Right cardiac atrium (tissue), 5 donors: ENCODE data around the gene CD300LB. TPM values are rescaled to one million over a fixed set of nuclear protein-coding genes. Genes with fewer than 3 reads are reported as not detected.
"Not testable (repeated sequence)": the region's sequence is repeated elsewhere in the genome, so short reads cannot be mapped to it uniquely, and the experiment has no call there.

Experiments used
- ATAC-seq, 2 donors: fragments of 200-7000 bp; cut with Tn5 transposase; one replicate each; pipeline versions ENCODE4 v1.8.0 to v1.9.1; 2020; ENCODE audit warnings: moderate library complexity in 2 of 2, mild to moderate bottlenecking in 1 of 2
- DNase-seq, 3 donors: peaks; one replicate each; pipeline ENCODE4 v3.0.0-alpha.2; 2020
- H3K27ac ChIP-seq: one replicate; pipeline ENCODE4 v1.5.1; 2013; ENCODE audit warnings: mild to moderate bottlenecking, low read length, control low read depth, moderate library complexity
- H3K27me3 ChIP-seq: one replicate; pipeline ENCODE4 v1.6.1; 2013; ENCODE audit not compliant: control insufficient read depth, insufficient read depth
- H3K4me1 ChIP-seq: one replicate; pipeline ENCODE4 v1.6.1; 2013; ENCODE audit warnings: low read length; ENCODE audit not compliant: control insufficient read depth, insufficient read depth
- H3K4me3 ChIP-seq: one replicate; pipeline ENCODE4 v1.5.1; 2013; ENCODE audit warnings: low read length, control low read depth
- H3K9me3 ChIP-seq: one replicate; pipeline ENCODE4 v1.6.1; 2013; ENCODE audit warnings: low read length; ENCODE audit not compliant: control insufficient read depth
- WGBS: extraction: QIAGEN DNeasy Blood & Tissue Kit; methylation state at CpG from one replicate; pipeline ENCODE4 v1.1.7; 2013; 5-methylcytosine and 5-hydroxymethylcytosine counted together
- intact Hi-C, 4 donors: fragments of 100-400 bp; cut with DNase I; formaldehyde crosslinking; loops; one replicate each; pipeline versions ENCODE4 v1.11.0 to v1.14.0; 2022 to 2023
- polyA plus RNA-seq: library from polyadenylated mRNA; stranded (reverse); fragments of 200-250 nt; gene quantifications from one replicate; pipeline ENCODE4 v1.2.3, GENCODE V29; 2013
- total RNA-seq, 4 donors: library from RNA; stranded (reverse); fragmentation: NEBNext Ultra II Directional; extraction: Animal tissue kit (Norgen Biotek cat#: 25700); gene quantifications; one replicate each; pipeline ENCODE4 v1.2.1, GENCODE V29; 2021
- donor health status: healthy with polysubstance abuse.
- donor health status: DM: no; HTN: yes; CAD: no.
- donor health status: DM: no; HTN: no; CAD: no.
- donor health status: DM: no; HTN: yes; CAD: no; lungs with severe emphysema.
- donor health status: DM: yes; HTN: yes; CAD: no.

Gene CD300LB
- total and polyA plus RNA-seq, 5 donors, result 0.09 TPM; not detected in 3

- WGBS, result 80% methylated on average over 11 of the region's 11 CpGs
- Histone ChIP-seq H3K27me3 (no peaks in the 10 kb centered on the region), H3K4me3 (no peak overlapping the region), H3K4me1 (no peaks in the 10 kb centered on the region), H3K27ac (no peak overlapping the region), H3K9me3 (peaks cover 2% of the 10 kb centered on the region)
- DNase-seq (no peak), ATAC-seq (no peak)
- intact Hi-C loops, result no loop called here
These were observed 6.4 kb downstream of the CD300LB start for GRCh38 chr17:74524653-74525464.

GRCh38 chr17:74523308-74523707 is 8.0 kb downstream of the CD300LB start:
- H3K4me1 ChIP-seq, result no peaks in the 10 kb centered on the region
- no peaks in the 10 kb centered on the region for H3K27me3 ChIP-seq
- DNase-seq, result no peak

GRCh38 chr17:74522381-74523105 is 8.7 kb downstream of the CD300LB start:
- intact Hi-C loops, result no loop called here
- WGBS, result 80% methylated on average over 10 of the region's 10 CpGs
- DNase-seq, result no peak
- H3K9me3 ChIP-seq, result peaks cover 2% of the 10 kb centered on the region
- no peaks in the 10 kb centered on the region for H3K27me3 ChIP-seq
- H3K4me3 ChIP-seq, result no peak overlapping the region
- H3K4me1 ChIP-seq, result no peaks in the 10 kb centered on the region
- no peak overlapping the region for H3K27ac ChIP-seq
- ATAC-seq, result no peak

More at GRCh38 chr17:74523308-74523707, 8.0 kb downstream of the CD300LB start:
- WGBS, result 82% methylated on average over 3 of the region's 3 CpGs
- intact Hi-C loops, result no loop called here
- Histone ChIP-seq H3K9me3 (peaks cover 2% of the 10 kb centered on the region), H3K27ac (no peak overlapping the region), H3K4me3 (no peak overlapping the region)
- no peak for ATAC-seq

GRCh38 chr17:74521701-74522201 is 9.5 kb downstream of the CD300LB start:
- no peak overlapping the region for H3K4me3 ChIP-seq
- intact Hi-C loops, result no loop called here

GRCh38 chr17:74520790-74521480 is 10.3 kb downstream of the CD300LB start:
- Histone ChIP-seq H3K4me3 (no peak overlapping the region), H3K27me3 (no peaks in the 10 kb centered on the region), H3K9me3 (peaks cover 2% of the 10 kb centered on the region), H3K4me1 (no peaks in the 10 kb centered on the region), H3K27ac (no peak overlapping the region)
- intact Hi-C loops, result no loop called here
- WGBS, result 82% methylated on average over 21 of the region's 21 CpGs
- ATAC-seq (peak; percentile 51 to 53), DNase-seq (no peak)

More at GRCh38 chr17:74521701-74522201, 9.5 kb downstream of the CD300LB start:
- no peaks in the 10 kb centered on the region for H3K4me1 ChIP-seq
- no peak overlapping the region for H3K27ac ChIP-seq
- 76% methylated on average over 9 of the region's 9 CpGs for WGBS
- H3K27me3 ChIP-seq, result no peaks in the 10 kb centered on the region
- DNase-seq (no peak), ATAC-seq (peak; percentile 13 to 31)
- H3K9me3 ChIP-seq, result peaks cover 2% of the 10 kb centered on the region

GRCh38 chr17:74520016-74520434 is 11.2 kb downstream of the CD300LB start:
- Histone ChIP-seq H3K4me3 (no peak overlapping the region), H3K9me3 (peaks cover 2% of the 10 kb centered on the region), H3K4me1 (no peaks in the 10 kb centered on the region), H3K27ac (no peak overlapping the region), H3K27me3 (no peaks in the 10 kb centered on the region)
- ATAC-seq (peak; percentile 51 to 54), DNase-seq (no peak)
- WGBS, result 60% methylated on average over 3 of the region's 3 CpGs
- intact Hi-C loops, result no loop called here

- H3K27ac ChIP-seq, DNase-seq, H3K4me1 ChIP-seq, H3K9me3 ChIP-seq, H3K4me3 ChIP-seq, ATAC-seq, H3K27me3 ChIP-seq, intact Hi-C loops: not testable (repeated sequence)
- 70% methylated on average over 6 of the region's 6 CpGs for WGBS
These were observed 12.8 kb downstream of the CD300LB start for GRCh38 chr17:74518413-74518981.

GRCh38 chr17:74516561-74517328 is 14.5 kb downstream of the CD300LB start:
- Histone ChIP-seq H3K4me1 (peaks cover 3% of the 10 kb centered on the region), H3K27ac (no peak overlapping the region), H3K4me3 (no peak overlapping the region), H3K9me3 (no peaks in the 10 kb centered on the region), H3K27me3 (no peaks in the 10 kb centered on the region)
- DNase-seq (no peak), ATAC-seq (no peak)
- 87% methylated on average over 3 of the region's 3 CpGs for WGBS
- intact Hi-C loops, result no loop called here

- DNase-seq, result no peak
- Histone ChIP-seq H3K27me3 (no peaks in the 10 kb centered on the region), H3K4me1 (peaks cover 3% of the 10 kb centered on the region), H3K9me3 (no peaks in the 10 kb centered on the region), H3K4me3 (no peak overlapping the region), H3K27ac (no peak overlapping the region)
- intact Hi-C loops, result no loop called here
- 79% methylated on average over 4 of the region's 4 CpGs for WGBS
- no peak for ATAC-seq
These were observed 15.3 kb downstream of the CD300LB start for GRCh38 chr17:74515941-74516340.

- intact Hi-C loops, result no loop called here
- H3K4me1 ChIP-seq, result peaks cover 3% of the 10 kb centered on the region
- WGBS, result 96% methylated on average over 10 of the region's 10 CpGs
- ATAC-seq (no peak), DNase-seq (no peak)
- no peaks in the 10 kb centered on the region for H3K9me3 ChIP-seq
- no peak overlapping the region for H3K27ac ChIP-seq
- H3K27me3 ChIP-seq, result no peaks in the 10 kb centered on the region
- no peak overlapping the region for H3K4me3 ChIP-seq
These were observed 16.5 kb downstream of the CD300LB start for GRCh38 chr17:74514632-74515334.
